ENCODE results near the gene AADACL3.
A peak's percentile ranks its signal among the peaks of the same experiment; 100 is the strongest.

Gene AADACL3

DNA sequence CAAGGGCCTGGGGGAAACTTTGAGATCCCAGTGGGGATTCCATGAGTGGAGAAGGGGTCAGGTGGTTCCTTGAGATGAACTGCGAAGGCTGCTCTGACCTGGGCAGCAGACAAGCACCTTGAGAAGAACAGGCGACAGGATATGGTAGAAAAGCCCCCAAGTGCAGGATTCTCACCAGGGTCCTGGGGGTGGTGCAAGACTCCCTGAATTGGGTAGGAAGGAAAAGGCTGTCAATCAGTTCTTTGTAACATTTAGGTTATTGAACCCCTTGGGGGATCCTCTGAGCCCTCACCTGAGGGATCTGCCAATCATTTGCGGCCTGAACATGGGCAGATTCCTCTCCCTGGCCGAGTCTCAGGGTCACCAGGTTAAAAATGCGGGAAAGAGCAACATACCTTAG is 55.3 kb downstream of the AADACL3 start:
- POLR2A ChIA-PET = no interaction called here
- DNase-seq (ENCODE audit: extremely low spot score) = peak; percentile 1
- TF ChIP-seq, protein P1, sequence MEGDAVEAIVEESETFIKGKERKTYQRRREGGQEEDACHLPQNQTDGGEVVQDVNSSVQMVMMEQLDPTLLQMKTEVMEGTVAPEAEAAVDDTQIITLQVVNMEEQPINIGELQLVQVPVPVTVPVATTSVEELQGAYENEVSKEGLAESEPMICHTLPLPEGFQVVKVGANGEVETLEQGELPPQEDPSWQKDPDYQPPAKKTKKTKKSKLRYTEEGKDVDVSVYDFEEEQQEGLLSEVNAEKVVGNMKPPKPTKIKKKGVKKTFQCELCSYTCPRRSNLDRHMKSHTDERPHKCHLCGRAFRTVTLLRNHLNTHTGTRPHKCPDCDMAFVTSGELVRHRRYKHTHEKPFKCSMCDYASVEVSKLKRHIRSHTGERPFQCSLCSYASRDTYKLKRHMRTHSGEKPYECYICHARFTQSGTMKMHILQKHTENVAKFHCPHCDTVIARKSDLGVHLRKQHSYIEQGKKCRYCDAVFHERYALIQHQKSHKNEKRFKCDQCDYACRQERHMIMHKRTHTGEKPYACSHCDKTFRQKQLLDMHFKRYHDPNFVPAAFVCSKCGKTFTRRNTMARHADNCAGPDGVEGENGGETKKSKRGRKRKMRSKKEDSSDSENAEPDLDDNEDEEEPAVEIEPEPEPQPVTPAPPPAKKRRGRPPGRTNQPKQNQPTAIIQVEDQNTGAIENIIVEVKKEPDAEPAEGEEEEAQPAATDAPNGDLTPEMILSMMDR (IDR thresholded peaks at IDR 0.05; ENCODE audit: control extremely low read depth, extremely low read depth, low read depth, missing control alignments) = no peak
- CTCF ChIA-PET = no interaction called here

DNA sequence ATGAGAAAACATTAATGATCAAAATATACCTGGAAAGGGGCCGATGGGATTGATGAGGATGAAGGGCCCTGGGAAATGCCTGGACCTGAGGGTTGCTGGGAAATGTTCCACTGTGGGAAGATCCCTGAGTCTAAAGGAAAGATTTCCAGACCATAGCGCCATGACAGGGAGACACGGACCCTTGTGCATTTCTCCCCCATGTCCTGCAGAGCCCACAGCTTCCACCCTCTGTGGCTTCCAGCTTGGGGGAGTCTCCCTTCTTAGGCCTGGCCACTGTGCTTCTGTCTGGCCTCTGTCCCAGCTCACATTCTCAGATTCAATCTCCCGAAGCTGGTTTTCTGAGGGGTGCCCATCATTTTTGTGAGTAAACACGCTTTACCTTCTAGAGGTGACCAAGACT is 56.6 kb downstream of the AADACL3 start:
- ChIA-PET POLR2A (no interaction called here), CTCF (no interaction called here)
- TF ChIP-seq, protein P1 (IDR thresholded peaks at IDR 0.05; ENCODE audit: control extremely low read depth, extremely low read depth, low read depth, missing control alignments) = no peak
- DNase-seq (ENCODE audit: extremely low spot score) = peak; percentile 1

DNA sequence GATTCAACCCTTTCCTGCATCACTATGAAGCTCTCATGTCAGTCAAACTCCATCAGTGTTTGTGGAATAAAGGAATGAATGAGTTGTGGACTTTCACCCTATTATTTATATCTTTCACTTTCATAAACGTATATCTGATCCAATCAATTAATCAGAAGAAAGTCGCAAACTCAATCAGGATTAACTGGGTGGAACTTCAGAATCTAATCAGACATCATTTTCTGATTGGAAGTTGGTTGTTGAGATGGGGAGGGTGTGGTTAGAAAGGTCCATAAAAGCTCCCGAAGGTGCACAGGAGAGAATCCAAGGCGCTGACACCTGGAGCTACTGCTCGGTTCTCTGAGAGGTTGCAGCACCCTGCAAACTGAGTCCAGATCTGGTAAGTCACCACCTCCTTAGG is 57.5 kb downstream of the AADACL3 start, which contains the start of gene PRAMEF12:
TSS of gene PRAMEF12 (plus strand) at position 301 of the 400 bp plus-strand sequence. CDS start 1,130 bp downstream, outside the sequence.
- TF ChIP-seq, protein P1 (IDR thresholded peaks at IDR 0.05; ENCODE audit: control extremely low read depth, extremely low read depth, low read depth, missing control alignments) = no peak
- ChIA-PET POLR2A (no interaction called here), CTCF (no interaction called here)
- no peak for DNase-seq (ENCODE audit: extremely low spot score)

DNA sequence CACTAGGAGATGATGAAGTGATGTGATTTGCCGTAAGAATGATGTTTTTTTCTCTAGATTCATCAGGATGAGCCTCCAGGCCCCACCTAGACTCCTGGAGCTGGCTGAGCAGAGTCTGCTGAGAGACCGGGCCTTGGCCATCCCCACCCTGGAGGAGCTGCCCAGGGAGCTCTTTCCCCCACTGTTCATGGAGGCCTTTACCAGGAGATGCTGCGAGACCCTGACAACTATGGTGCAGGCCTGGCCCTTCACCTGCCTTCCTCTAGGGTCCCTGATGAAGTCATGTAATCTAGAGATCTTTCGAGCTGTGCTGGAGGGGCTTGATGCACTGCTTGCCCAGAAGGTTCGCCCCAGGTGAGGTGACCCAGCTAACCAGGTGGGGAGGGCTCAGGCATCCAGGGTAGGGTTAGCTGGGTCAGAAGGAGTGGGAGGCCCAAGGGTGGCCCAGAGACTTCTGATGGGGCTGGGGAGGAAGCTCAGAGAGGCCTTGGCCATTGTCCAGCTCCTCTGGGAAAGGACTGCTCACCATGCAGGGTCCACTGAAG is 59.0 kb downstream of the AADACL3 start:
- TF ChIP-seq, protein P1 (IDR thresholded peaks at IDR 0.05; ENCODE audit: control extremely low read depth, extremely low read depth, low read depth, missing control alignments) = no peak
- DNase-seq (ENCODE audit: extremely low spot score) = no peak
- ChIA-PET CTCF (no interaction called here), POLR2A (no interaction called here)

DNA sequence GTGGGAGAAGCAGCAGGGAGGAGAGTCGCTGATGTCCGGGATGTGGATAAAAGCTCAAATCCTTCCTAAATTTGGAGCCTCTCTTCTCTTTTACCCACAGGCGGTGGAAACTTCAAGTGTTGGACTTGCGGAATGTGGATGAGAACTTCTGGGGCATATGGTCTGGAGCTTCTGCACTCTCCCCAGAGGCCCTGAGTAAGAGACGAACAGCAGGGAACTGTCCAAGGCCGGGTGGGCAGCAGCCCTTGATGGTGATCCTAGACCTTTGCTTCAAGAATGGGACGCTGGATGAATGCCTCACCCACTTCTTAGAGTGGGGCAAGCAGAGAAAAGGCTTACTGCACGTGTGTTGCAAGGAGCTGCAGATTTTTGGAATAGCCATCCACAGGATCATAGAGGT is 59.5 kb downstream of the AADACL3 start:
- no peak for DNase-seq (ENCODE audit: extremely low spot score)
- ChIA-PET POLR2A (no interaction called here), CTCF (no interaction called here)
- TF ChIP-seq, protein P1 (IDR thresholded peaks at IDR 0.05; ENCODE audit: control extremely low read depth, extremely low read depth, low read depth, missing control alignments) = no peak

DNA sequence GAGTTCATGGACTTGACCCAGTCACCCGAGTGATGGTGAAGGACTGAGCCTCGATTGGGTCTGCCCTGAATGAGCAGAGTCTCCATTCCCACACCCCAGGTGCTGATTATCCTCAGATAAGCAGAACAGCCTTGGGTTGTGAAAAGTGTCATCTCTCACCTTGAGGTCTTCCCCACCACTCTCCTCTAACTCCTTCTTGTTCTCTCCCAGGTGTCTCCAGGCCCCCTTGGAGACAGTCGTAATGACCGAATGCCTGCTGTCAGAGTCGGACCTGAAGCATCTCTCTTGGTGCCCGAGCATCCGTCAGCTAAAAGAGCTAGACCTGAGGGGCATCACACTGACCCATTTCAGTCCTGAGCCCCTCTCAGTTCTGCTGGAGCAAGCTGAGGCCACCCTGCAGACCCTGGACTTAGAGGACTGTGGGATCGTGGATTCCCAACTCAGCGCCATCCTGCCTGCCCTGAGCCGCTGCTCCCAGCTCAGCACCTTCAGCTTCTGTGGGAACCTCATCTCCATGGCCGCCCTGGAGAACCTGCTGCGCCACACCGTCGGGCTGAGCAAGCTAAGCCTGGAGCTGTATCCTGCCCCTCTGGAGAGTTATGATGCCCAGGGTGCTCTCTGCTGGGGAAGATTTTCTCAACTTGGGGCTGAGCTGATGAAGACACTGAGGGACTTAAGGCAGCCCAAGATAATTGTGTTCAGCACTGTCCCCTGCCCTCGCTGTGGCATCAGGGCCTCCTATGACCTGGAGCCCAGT is 61.1 kb downstream of the AADACL3 start:
- TF ChIP-seq, protein P1 (IDR thresholded peaks at IDR 0.05; ENCODE audit: control extremely low read depth, extremely low read depth, low read depth, missing control alignments) = no peak
- DNase-seq (ENCODE audit: extremely low spot score) = peak; percentile 2
- ChIA-PET CTCF (no interaction called here), POLR2A (no interaction called here)
